HG02852 (cell line): Measurements from ENCODE around the gene GNG13.
"Not testable (repeated sequence)": the region's sequence is repeated elsewhere in the genome, so short reads cannot be mapped to it uniquely, and the experiment has no call there.

ENCODE experiments used
- ATAC-seq: cut with Tn5 transposase; IDR thresholded peaks from one replicate; pipeline ENCODE4 v1.9.1; 2021; ENCODE audit warnings: mild to moderate bottlenecking, moderate library complexity; ENCODE audit not compliant: unreplicated experiment

The GNG13 gene

DNA sequence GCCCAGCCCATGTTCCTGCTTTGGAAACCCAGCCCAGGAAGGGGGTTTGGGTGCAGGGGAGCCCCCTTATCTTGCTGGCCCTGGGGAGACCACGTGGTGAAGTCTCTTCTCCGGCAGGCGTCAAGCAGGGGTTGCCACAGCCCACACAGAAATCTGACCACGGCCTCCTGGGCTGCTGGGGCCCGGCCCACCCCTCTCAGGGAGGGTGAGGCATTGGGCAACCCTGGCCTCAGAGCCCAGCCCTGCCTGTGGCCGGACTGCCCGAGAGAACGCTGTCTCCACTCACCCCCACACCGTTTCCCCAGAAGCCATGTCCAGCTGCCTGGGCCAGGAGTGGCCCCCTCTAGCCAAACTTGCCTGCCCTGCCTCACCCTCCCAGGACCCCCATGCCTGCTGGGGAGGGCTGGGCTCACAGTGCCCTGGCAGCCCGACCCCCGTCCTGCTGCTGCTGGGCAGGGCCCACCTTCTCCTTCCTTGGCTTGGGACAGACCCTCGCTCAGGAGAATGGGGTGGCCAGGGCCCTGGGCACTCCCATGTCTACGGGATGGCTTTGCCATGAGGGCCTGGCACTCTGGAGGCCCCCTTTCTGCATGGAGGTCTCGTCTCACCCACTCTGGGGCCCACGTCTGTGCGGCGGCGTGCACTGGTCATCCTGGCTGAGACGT, 19.1 kb downstream of the GNG13 start:
- ATAC-seq: no peak

DNA sequence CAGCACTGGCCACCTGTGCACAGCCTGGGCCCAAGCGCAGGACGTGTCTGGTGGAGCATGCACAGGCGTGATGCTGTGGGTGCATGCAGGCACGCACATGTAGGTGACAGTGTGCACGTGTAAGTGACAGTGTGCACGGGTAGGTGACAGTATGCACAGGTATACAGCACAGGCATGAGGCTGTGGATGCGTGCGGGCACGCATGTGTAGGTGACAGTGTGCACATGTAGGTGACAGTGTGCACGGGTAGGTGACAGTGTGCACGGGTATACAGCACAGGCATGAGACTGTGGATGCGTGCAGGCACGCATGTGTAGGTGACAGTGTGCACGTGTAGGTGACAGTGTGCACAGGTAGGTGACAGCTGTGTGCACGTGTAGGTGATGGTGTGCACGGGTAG, 20.2 kb downstream of the GNG13 start:
- ATAC-seq: no peak

DNA sequence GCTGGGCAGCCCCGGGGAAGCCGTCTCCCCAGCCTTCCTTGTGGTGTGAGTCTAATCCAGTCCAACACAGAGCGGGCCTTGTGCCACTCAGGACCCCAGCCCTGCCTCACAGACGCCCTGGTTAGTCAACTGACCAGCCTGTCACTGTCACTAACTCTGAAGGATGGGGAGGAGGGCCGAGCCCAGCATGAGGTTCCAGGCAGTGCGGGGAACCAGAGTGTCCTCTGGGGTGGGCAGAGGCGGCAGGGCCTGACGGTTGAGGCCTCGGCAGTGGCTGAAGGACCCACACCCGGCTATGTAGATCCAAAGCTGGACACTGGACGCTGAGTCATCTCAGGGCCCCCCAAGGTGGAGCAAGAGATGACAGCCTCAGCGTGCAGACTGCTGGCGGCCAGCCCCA, 21.0 kb downstream of the GNG13 start:
- ATAC-seq: no peak

DNA sequence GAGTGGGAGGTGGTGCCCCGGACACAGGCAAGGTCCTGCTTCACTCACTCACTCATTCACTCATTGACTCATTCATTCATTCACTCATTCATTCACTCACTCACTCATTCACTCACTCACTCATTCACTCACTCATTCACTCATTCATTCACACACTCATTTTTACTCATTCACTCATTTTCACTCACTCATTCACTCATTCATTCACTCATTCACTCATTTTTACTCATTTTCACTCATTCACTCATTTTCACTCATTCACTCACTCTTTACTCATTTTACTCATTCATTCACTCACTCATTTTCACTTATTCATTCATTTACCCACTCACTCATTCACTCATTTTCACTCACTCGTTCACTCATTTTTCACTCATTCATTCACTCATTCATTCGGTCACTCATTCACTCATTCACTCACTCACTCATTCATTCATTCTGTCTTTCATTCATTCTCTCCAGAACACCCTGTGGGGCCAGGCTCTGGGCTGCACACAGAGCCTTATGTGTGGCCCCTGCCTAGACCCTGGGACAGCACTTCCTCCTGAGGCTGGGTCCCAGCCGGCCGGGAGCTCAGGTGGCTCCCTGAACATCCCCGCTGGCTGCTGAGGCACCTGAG, 21.5 kb downstream of the GNG13 start:
- no peak for ATAC-seq

DNA sequence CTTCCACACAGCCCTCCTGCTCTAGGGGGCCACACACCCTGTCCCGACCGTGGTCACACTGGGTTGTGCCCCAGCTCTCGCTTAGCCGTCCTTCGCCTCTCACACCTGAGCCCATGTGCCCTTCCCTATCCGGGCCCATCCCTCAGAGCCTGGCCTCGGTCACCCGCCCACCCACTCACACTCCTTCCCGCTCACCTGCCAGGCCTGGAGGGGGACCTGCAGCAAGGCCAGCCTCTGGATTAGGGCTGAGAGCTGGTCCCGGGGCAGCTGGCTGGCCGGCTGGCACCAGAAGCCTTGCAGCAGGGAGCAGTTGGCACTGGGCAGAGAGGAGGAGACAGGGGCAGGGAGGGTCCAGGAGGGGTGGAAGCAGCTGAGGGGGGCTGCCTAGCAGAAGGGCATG, 22.1 kb downstream of the GNG13 start:
- no peak for ATAC-seq

DNA sequence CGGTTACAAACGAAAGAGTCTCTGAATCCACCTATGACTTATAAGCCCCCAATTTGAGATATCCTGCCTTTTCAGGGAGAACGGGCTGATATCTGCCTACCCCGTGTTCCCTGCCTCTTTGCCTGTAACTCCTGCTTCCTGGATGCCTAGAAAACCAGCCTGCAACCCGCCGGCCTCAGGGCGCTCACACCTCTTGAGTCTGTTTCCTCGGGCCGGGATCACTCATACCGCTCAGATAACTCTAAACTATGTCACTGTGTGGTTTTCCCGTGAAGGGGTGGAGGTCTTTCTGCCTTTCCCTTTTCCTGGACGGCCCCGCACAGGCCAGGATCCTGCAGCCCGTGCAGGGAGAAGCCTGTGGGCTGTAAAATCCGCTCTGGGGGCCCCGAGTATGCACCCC, 22.7 kb downstream of the GNG13 start:
- ATAC-seq: no peak

DNA sequence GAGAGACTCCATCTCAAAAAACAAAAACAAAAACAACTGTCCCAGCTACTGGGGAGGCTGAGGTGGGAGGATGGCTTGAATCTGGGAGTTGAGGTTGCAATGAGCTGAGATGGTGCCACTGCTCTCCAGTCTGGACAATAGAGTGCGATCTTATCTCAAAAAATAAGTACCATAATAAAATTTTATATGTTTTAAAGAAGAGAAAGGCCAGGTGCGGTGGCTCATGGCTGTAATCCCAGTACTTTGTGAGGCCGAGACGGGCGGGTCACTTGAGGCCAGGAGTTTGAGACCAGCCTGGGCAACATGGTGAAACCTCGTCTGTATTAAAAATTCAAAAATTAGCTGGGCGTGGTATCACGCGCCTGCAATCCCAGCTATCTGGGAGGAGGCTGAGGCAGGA, 23.7 kb downstream of the GNG13 start:
- ATAC-seq: no peak

DNA sequence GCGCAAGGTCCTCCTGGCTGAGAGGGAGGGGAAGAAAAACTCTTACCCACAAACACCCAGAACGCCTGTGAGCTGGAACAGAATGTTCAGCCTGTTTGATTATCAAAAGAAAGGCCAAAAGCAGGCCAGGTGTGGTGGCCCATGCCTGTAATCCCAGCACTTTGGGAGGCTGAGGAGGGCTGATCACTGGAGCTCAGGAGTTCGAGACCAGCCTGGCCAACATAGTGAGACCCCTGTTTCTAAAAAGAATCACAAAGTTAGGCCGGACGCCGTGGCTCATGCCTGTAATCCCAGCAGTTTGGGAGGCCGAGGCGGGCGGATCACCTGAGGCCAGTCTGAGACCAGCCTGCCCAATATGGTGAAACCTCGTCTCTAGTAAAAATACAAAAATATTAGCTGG, 24.2 kb downstream of the GNG13 start:
- ATAC-seq: not testable (repeated sequence)

DNA sequence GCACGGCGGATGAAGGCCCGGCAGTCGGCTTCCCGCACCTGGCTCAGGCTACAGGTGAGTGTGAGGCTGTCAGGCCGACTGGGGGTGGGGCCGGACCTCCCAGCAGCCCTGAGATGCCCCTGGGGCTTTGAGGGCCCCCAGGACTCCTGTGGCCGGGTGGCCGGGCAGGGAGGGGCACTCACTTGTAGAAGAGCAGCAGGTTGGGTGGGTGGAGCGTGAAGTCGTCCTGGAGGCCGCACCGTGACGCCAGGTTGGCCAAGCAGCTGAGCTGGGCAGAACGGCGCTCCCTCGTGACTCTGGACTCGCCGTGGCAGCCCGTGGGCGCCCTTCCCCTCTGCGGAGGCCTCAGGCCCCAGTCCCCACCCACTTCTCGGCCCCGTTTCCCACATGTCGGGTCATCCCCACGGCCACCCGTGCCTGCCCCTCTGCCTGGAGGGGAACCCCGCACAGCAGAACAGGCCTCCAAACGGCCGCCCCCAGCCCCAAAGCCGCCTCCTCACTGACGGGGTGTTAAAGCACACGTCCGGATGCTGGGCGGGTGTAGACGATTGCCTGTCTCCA, 25.2 kb downstream of the GNG13 start:
- no peak for ATAC-seq

DNA sequence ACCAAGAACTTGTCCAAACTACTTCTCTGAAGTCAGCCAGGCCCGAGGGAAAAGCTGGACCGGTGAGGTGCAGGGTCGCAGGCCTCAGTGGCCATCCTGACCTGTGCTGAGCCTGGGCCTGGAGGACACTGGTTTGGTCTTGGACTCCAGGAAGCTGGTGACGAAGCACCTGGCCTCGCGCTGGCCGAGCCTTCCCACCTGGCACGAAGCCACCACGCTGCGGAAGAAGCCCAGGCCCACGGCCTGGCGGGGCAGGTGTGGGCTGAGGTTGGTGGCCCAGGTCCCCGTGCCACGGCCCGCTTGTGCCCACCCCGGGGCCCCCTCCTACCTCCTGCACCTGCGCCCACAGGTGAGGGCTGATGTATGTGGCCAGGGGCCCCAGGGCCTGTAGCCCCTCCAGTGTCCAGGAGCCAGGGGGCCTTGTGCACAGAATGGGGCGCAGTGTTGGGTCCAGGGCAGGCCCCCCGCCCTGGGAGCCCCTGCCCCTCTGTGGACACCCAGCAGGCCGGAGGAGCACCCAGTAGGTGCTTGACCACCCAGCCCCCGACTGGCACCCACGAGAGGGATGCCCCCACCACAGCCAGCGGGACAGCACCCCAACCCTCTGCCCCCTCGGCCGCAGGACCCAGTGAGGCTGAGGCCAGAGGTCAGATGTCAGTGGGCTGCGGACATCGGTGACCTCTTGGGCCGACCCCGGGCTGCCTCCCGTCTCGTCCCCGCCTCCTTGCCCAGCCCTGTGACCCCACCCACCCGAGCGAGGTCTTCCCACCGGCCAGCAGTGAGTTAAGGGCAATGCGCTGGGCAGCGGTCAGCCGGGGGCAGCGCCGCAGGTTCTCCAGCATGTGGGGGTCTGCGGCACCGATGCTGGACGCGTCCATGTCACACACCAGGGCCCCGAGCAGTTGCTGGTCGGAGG, 26.2 kb downstream of the GNG13 start:
- no peak for ATAC-seq

DNA sequence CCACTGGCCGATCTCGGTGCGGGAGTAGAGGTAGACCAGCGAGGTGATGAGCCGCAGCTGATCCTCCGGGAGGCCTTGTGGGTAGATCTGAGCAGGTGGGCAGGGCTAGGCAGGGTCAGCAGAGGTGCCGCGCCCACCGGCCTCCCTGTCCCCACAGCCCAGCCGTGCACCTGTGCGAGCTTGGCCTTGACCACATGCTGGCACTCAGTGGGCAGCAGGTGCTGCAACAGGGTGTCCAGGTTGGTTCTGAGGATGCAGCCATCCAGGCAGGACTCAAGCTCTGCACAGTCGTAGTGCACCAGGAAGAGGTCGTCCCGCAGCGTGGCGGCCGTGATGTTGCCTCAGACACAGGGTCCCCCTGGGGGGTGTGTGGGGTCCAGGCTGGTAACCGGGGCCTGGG, 27.6 kb downstream of the GNG13 start:
- no peak for ATAC-seq

DNA sequence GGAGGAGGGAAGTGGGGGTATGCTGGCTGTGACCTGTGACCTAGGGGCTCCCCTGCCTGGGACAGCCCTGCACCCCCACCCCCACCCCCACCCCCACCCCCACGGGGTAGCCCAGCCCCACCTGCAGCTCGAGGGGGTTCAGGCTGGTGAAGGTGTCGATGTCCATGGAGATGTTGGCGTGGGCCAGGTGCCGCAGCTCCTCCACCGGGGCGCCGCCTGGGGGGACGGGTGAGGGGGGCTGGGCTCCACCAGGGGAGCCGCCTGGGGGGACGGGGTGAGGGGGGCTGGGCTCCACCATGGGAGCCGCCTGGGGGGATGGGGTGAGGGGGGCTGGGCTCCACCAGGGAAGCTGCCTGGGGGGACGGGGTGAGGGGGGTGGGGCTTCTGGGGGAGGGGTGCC, 30.1 kb downstream of the GNG13 start:
- no peak for ATAC-seq

DNA sequence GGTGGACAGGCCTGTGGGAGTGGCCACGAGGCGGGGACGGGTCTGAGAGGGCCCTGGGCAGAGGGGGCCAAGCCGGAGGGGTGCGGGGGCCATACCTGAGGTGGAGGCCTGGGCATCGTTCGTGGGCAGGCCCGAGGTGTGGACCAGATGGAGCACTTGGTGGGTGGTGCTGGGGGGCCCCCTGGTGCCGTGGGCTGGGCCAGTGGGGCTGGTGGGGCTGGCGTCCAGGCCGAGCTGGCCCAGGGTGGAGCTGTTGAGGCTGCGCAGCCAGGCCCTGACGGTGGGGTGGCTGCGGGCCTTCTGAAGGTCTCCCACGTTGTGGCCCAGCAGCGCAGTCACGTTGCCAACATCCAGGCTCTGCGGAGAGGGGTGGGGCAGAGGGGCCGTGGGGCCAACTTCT, 30.6 kb downstream of the GNG13 start:
- no peak for ATAC-seq

DNA sequence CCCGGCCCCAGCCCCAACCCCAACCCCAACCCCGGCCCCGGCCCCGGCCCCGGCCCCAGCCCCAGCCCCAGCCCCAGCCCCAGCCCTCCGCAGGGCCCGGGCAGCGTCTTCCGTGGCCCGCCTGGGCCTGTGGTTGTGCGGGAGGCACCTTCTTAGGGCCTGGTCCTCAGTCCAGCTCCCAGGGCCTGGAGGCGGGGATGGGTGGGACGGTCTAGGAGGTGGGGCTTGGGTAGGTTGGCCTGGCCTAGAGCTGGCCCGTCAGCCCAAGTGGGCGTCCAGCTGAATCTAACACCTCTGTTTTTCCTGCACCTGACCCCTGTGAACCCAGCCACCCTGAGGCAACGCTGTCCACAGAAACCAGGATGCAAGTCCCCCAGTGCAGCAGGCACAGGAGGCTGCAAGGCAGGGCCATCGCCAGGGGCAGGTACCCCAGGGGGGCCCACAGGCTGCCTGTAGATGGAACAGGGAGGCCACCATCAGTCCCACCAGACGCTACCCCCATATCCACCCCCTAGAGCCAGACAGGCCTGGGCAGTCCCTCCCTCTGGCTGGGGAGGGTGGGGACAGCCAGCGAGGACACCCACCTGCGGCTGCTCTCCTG, 31.2 kb downstream of the GNG13 start:
- no peak for ATAC-seq

DNA sequence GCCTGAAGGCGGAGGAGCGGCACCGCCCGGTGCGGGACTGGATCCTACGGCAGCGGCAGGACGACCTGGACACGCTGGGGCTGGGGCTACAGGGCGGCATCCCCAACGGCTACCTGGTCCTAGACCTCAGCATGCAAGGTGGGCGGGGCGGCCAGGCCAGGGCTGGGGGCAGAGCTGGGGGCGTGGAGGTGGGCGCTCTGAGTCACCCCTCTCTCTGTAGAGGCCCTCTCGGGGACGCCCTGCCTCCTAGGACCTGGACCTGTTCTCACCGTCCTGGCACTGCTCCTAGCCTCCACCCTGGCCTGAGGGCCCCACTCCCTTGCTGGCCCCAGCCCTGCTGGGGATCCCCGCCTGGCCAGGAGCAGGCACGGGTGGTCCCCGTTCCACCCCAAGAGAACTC, 32.1 kb downstream of the GNG13 start:
- no peak for ATAC-seq

DNA sequence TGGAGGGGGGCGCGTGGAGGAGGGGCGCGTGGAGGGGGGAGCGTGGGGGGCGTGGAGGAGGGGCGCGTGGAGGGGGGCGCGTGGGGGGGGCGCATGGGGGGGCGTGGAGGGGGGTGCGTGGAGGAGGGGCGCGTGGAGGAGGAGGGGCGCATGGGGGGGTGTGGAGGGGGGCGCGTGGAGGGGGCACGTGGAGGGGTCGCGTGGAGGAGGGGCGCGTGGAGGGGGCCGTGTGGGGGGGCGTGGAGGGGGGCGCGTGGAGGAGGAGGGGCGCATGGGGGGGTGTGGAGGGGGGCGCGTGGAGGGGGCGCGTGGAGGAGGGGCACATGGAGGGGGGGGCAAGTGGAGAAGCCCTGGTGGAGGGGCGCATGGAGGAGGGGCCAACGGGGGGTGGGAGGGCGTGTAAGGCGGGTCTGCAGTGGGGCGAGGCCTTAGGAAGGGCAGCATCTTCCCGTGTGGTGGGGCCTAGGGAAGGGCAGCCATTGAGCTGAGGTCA, 32.7 kb downstream of the GNG13 start:
- ATAC-seq: no peak

DNA sequence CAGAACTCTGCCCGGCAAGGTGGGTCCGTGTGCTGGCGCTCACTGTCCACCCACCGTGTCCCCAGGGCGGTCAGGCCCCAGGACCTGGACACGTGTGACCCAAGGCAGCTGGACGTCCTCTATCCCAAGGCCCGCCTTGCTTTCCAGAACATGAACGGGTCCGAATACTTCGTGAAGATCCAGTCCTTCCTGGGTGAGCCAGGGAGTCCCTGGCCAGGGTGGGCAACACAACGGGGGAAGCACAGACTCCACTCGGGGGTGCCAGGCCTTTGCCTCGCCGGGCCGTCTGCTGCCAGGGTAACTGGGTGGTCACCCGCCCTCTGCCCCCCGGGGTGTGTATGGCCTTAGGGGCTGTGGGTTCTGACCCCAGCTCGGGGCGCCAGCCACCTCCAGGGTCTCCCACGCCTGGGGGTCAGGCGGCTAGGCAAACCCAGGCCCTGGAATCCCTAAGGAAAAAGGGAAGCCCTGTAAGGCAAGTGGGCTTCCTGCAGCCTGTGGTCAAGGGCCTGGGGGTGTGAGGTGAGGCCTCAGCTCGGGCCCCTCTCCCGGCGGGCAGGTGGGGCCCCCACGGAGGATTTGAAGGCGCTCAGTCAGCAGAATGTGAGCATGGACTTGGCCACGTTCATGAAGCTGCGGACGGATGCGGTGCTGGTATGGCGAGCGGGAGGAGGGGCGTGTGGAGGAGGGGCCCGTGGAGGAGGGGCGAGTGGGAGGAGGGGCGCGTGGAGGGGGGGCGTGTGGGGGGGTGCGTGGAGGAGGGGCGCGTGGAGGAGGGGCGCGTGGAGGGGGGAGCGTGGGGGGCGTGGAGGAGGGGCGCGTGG, 33.5 kb downstream of the GNG13 start:
- no peak for ATAC-seq

DNA sequence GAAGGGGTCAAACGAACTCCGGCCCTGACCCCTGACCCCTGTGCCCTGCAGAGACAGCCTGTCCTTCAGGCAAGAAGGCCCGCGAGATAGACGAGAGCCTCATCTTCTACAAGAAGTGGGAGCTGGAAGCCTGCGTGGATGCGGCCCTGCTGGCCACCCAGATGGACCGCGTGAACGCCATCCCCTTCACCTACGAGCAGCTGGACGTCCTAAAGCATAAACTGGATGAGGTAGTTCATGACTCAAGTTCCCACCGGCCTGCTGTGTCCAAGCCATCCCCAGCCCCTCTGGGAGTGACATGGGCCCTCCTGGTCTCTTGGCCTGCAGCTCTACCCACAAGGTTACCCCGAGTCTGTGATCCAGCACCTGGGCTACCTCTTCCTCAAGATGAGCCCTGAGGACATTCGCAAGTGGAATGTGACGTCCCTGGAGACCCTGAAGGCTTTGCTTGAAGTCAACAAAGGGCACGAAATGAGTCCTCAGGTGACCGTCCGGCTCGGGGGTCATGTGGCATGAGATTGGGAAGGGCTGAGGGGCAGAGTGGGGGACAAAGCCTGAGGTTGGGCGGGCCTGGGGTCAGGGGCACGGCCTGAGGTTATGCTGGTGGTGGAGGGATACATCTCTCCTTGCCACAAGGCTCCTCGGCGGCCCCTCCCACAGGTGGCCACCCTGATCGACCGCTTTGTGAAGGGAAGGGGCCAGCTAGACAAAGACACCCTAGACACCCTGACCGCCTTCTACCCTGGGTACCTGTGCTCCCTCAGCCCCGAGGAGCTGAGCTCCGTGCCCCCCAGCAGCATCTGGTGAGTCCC, 34.3 kb downstream of the GNG13 start:
- ATAC-seq: no peak

DNA sequence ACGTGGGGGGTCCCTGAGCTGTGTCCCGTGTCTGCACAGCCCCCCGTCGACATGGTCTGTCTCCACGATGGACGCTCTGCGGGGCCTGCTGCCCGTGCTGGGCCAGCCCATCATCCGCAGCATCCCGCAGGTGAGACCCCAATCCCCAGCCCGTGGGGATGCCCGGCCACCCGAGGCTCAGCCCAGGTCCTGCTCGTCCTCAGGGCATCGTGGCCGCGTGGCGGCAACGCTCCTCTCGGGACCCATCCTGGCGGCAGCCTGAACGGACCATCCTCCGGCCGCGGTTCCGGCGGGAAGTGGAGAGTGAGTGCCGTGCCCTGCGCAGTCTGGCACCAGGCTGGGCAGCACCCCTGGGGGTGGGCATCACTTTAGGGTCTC, 35.1 kb downstream of the GNG13 start:
- ATAC-seq: no peak
